ENCODE measurements around the gene CFAP44. TPM values are rescaled to one million over a fixed set of nuclear protein-coding genes. Genes with fewer than 3 reads are reported as not detected.

The CFAP44 gene, protein sequence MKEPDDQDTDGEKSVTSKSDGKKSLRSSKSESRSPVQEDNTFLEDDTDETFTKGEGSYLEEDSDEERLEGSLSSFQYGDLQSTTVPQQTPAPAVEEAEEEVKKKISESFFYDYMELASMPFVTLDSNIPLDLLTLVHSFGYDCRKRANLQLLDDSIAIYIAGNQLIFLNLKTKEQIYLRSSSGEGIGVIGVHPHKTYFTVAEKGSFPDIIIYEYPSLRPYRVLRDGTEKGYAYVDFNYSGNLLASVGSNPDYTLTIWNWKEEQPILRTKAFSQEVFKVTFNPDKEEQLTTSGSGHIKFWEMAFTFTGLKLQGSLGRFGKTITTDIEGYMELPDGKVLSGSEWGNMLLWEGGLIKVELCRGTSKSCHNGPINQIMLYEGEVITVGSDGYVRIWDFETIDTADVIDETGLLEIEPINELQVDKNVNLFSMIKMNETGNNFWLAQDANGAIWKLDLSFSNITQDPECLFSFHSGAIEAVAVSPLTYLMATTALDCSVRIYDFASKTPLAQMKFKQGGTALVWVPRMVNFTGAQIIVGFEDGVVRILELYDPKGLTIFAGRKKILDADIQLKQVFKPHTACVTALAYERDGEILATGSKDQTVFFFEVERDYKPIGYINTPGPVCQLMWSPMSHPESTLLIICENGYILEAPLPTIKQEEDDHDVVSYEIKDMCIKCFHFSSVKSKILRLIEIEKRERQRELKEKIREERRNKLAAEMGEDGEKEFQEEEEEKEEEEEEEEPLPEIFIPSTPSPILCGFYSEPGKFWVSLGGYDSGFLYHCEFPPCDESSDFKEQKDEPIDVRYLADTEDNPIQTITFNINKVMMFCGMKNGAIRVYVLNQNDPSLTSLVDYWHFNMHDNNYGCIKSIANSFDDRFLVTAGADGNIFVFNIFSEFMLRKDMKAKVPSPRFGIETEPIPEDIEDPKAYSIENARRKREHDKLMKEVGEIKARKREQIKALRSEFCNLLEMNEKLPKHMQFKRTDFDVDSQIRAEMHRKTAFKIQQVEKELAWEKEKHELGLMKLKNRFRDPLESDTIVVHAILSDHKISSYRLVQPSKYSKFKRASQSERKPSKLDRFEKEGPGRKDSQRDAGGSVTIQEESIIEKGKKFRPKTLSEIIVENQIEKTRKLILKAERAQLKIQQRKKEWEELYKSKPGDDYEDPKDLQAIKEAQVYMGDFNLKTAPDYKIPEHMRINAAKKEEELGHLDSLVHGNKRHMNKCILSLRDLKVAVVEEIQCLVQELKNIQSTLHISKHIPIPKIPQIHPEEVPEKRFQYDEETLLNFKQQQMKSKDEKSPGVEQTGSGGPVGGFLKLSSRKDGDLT (N-terminal part only)
- total RNA-seq (2022; extraction: Qiagen RNA extraction) = 1.3 to 1.7 TPM (median 1.4 TPM) in 5 replicates

DNA sequence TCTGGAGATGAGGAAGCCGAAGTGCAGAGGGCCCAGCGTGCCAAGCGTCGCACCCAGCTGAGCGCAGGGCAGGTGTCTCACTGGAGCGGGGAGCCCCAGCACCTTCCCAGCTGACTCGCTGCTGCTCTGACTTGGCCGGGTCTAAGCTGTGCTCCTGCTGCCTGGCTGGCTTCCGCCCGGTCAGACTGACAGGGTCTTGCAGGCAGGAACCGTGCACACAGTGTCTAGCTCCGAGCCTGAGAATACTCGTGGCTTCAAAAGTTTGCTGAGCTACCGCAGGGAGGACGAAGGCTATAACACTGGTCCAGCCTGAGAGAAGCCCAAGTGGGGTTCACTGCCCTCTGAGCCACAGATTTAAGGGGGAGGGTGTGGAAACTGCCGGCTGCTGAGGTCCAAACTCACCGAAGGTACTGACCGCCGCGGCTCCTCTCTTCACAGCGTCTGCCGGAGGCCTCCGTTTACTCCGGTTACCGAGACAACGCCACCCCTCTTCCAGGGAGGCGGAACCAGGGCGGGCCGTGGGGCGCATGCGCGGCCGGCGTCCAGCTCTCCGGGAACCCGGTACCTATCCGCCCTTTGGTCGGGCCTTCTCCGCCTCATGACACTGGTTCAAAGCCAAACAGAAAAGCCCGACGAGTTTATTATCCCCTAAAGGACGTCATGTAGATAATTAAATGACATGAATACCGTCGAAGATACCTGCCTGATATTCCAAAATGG, at the start of gene CFAP44:
CFAP44 (minus strand) TSS at position 443 of the 720 bp plus-strand sequence. CDS start 7,829 bp downstream, outside the sequence.

Other genes starting within 250 kb of the CFAP44 start
- 5.0 to 5.7 TPM (median 5.3 TPM) in 5 replicates for gene BOC, start 229.9 kb downstream of the CFAP44 start, total RNA-seq (2022; extraction: Qiagen RNA extraction)
- 5.6 to 8.7 TPM (median 7.7 TPM) in 5 replicates for gene SPICE1, start 73.7 kb upstream of the CFAP44 start, total RNA-seq (2022; extraction: Qiagen RNA extraction)
- gene SIDT1, start 91.1 kb upstream of the CFAP44 start, total RNA-seq (2022; extraction: Qiagen RNA extraction) = 0.46 to 0.60 TPM (median 0.54 TPM) in 5 replicates